Neural cell (in vitro differentiated cells): ENCODE results near the gene MGLL. TPM values are rescaled to one million over a fixed set of nuclear protein-coding genes. Genes with fewer than 3 reads are reported as not detected.

ENCODE experiments used
- H2AFZ ChIP-seq: fragments of 200-600, 300-800 bp; sonication (generic), shearing (Covaris generic); 2 replicates; pipeline ENCODE4 v1.6.0; 2014; ENCODE audit warnings: low read depth, mild to moderate bottlenecking, antibody characterized with exemption, low read length, moderate library complexity
- H3F3A ChIP-seq: fragments of 200-600 bp; shearing (Covaris generic); 2 replicates; pipeline ENCODE4 v1.6.1; 2016; ENCODE audit warnings: mild to moderate bottlenecking, moderate library complexity, mixed read lengths, antibody characterized with exemption, low read length; ENCODE audit not compliant: insufficient read depth, poor library complexity, severe bottlenecking
- H3K27ac ChIP-seq: fragments of 200-600, 300-800 bp; sonication (generic), shearing (Covaris generic); 2 replicates; pipeline ENCODE4 v1.5.1; 2014; ENCODE audit warnings: mild to moderate bottlenecking, low read length, moderate library complexity
- H3K27me3 ChIP-seq: fragments of 300-800, 200-600 bp; sonication (generic), shearing (Covaris generic); 2 replicates; pipeline ENCODE4 v1.6.0; 2014; ENCODE audit warnings: mild to moderate bottlenecking, low read depth, low read length, moderate library complexity; ENCODE audit not compliant: insufficient read depth
- H3K36me3 ChIP-seq: fragments of 300-800, 200-600 bp; sonication (generic), shearing (Covaris generic); 2 replicates; pipeline ENCODE4 v1.5.1; 2014; ENCODE audit warnings: mild to moderate bottlenecking, antibody characterized with exemption, low read length, moderate library complexity; ENCODE audit not compliant: insufficient read depth
- H3K4me2 ChIP-seq: fragments of 300-800, 200-600 bp; sonication (generic), shearing (Covaris generic); 2 replicates; pipeline ENCODE4 v1.6.0; 2014; ENCODE audit warnings: mild to moderate bottlenecking, low read length
- H3K4me3 ChIP-seq: fragments of 300-800, 200-600 bp; sonication (generic), shearing (Covaris generic); 2 replicates; pipeline ENCODE4 v1.5.1; 2014; ENCODE audit warnings: mild to moderate bottlenecking, low read length, moderate library complexity
- H3K79me2 ChIP-seq: fragments of 200-600 bp; shearing (Covaris generic); replicated peaks from 2 replicates; pipeline ENCODE4 v1.6.0; 2014; ENCODE audit warnings: mild to moderate bottlenecking, low read length, moderate library complexity; ENCODE audit not compliant: insufficient read depth
- H3K9ac ChIP-seq: fragments of 300-800, 200-600 bp; sonication (generic), shearing (Covaris generic); 2 replicates; pipeline ENCODE4 v1.6.1; 2016; ENCODE audit warnings: mild to moderate bottlenecking, low read length, mixed read lengths
- H3K9me2 ChIP-seq: fragments of 200-600 bp; shearing (Covaris generic); 2 replicates; pipeline ENCODE4 v1.6.1; 2016; ENCODE audit warnings: mild to moderate bottlenecking, low read length, mixed read lengths; ENCODE audit not compliant: insufficient read depth
- H3K9me3 ChIP-seq: fragments of 200-600, 300-800 bp; sonication (generic), shearing (Covaris generic); 2 replicates; pipeline ENCODE4 v1.6.1; 2016; ENCODE audit warnings: mild to moderate bottlenecking, mixed run types, low read length, moderate library complexity, mixed read lengths
- H4K20me1 ChIP-seq: fragments of 200-600 bp; shearing (Covaris generic); 2 replicates; pipeline ENCODE4 v1.6.1; 2016; ENCODE audit warnings: mild to moderate bottlenecking, mixed run types; ENCODE audit not compliant: insufficient read depth
- CTCF ChIP-seq: fragments of 450-650 bp; IDR thresholded peaks from 2 replicates; pipeline ENCODE4 v1.5.1; 2014; ENCODE audit warnings: antibody characterized with exemption, mild to moderate bottlenecking, moderate library complexity; ENCODE audit not compliant: poor library complexity, severe bottlenecking
- EP300 ChIP-seq: fragments of 450-650 bp; conservative IDR thresholded peaks from 2 replicates; pipeline ENCODE4 v1.6.1; 2014; ENCODE audit warnings: antibody characterized with exemption, mild to moderate bottlenecking, moderate library complexity; ENCODE audit not compliant: poor library complexity, severe bottlenecking
- EZH2 ChIP-seq: fragments of 200-600, 300-800 bp; shearing (Covaris generic), sonication (generic); IDR thresholded peaks from 2 replicates; pipeline ENCODE4 v1.6.1; 2014; ENCODE audit warnings: antibody characterized with exemption, low read length, borderline replicate concordance, mild to moderate bottlenecking; ENCODE audit not compliant: insufficient read depth, poor library complexity, severe bottlenecking
- MXI1 ChIP-seq: fragments of 450-650 bp; conservative IDR thresholded peaks from 2 replicates; pipeline ENCODE4 v1.6.1; 2014; ENCODE audit warnings: antibody characterized with exemption, mild to moderate bottlenecking; ENCODE audit not compliant: poor library complexity, severe bottlenecking
- POLR2AphosphoS5 ChIP-seq: IDR thresholded peaks from 2 replicates; pipeline ENCODE4 v1.6.1; 2012
- RAD21 ChIP-seq: fragments of 450-650 bp; conservative IDR thresholded peaks from 2 replicates; pipeline ENCODE4 v1.6.1; 2014; ENCODE audit warnings: antibody characterized with exemption, mild to moderate bottlenecking, moderate library complexity
- SMC3 ChIP-seq: fragments of 450-650 bp; conservative IDR thresholded peaks from 2 replicates; pipeline ENCODE4 v1.6.1; 2014; ENCODE audit warnings: antibody characterized with exemption, mild to moderate bottlenecking, moderate library complexity; ENCODE audit not compliant: poor library complexity
- TAF1 ChIP-seq: IDR thresholded peaks from 2 replicates; pipeline ENCODE4 v1.6.1; 2012; ENCODE audit warnings: low read depth
- polyA plus RNA-seq: library from polyadenylated mRNA; depleted of rRNA; stranded (reverse); fragments of >200 nt; gene quantifications from 2 replicates; pipeline ENCODE4 v1.2.3, GENCODE V29; 2014
- TF ChIP-seq, protein P1 (sequence below): IDR thresholded peaks from 2 replicates; pipeline ENCODE4 v1.6.1; 2012; ENCODE audit warnings: borderline replicate concordance

The MGLL gene
- polyA plus RNA-seq, 1 donor from 2014 or later, result 2.0 TPM

- H3K27ac ChIP-seq, result no peak overlapping the region
- H4K20me1 ChIP-seq, result no peaks in the 10 kb centered on the region
- H3K4me3 ChIP-seq, result no peak overlapping the region
- H3K9ac ChIP-seq, result no peak overlapping the region
- H3F3A ChIP-seq, result no peaks in the 10 kb centered on the region
- H3K79me2 ChIP-seq, result no peaks in the 10 kb centered on the region
- no peaks in the 10 kb centered on the region for H3K9me2 ChIP-seq
- H3K4me2 ChIP-seq, result no peak overlapping the region
- H3K27me3 ChIP-seq, result no peaks in the 10 kb centered on the region
- H2AFZ ChIP-seq, result no peak overlapping the region
- no peaks in the 10 kb centered on the region for H3K36me3 ChIP-seq
- TF ChIP-seq TAF1 (no peak), EZH2 (no peak), SMC3 (no peak), EP300 (no peak), POLR2AphosphoS5 (no peak), RAD21 (no peak), CTCF (no peak), MXI1 (no peak)
- TF ChIP-seq, protein P1, sequence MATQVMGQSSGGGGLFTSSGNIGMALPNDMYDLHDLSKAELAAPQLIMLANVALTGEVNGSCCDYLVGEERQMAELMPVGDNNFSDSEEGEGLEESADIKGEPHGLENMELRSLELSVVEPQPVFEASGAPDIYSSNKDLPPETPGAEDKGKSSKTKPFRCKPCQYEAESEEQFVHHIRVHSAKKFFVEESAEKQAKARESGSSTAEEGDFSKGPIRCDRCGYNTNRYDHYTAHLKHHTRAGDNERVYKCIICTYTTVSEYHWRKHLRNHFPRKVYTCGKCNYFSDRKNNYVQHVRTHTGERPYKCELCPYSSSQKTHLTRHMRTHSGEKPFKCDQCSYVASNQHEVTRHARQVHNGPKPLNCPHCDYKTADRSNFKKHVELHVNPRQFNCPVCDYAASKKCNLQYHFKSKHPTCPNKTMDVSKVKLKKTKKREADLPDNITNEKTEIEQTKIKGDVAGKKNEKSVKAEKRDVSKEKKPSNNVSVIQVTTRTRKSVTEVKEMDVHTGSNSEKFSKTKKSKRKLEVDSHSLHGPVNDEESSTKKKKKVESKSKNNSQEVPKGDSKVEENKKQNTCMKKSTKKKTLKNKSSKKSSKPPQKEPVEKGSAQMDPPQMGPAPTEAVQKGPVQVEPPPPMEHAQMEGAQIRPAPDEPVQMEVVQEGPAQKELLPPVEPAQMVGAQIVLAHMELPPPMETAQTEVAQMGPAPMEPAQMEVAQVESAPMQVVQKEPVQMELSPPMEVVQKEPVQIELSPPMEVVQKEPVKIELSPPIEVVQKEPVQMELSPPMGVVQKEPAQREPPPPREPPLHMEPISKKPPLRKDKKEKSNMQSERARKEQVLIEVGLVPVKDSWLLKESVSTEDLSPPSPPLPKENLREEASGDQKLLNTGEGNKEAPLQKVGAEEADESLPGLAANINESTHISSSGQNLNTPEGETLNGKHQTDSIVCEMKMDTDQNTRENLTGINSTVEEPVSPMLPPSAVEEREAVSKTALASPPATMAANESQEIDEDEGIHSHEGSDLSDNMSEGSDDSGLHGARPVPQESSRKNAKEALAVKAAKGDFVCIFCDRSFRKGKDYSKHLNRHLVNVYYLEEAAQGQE, result no peak
- H3K9me3 ChIP-seq, result peaks cover 16% of the 10 kb centered on the region
These were observed 52.8 kb downstream of the MGLL start for GRCh38 chr3:127769284-127770081.

GRCh38 chr3:127768346-127769008 is 53.8 kb downstream of the MGLL start:
- Histone ChIP-seq H3F3A (no peaks in the 10 kb centered on the region), H4K20me1 (no peaks in the 10 kb centered on the region), H3K27me3 (no peaks in the 10 kb centered on the region), H3K79me2 (no peaks in the 10 kb centered on the region), H3K4me3 (no peak overlapping the region), H3K9ac (no peak overlapping the region), H3K27ac (no peak overlapping the region), H3K9me2 (no peaks in the 10 kb centered on the region), H3K36me3 (no peaks in the 10 kb centered on the region), H2AFZ (no peak overlapping the region), H3K9me3 (peaks cover 16% of the 10 kb centered on the region), H3K4me2 (no peak overlapping the region)
- TF ChIP-seq TAF1, result no peak
- TF ChIP-seq, protein P1, result no peak
- no peak for TF ChIP-seq CTCF
- no peak for TF ChIP-seq EZH2
- no peak for TF ChIP-seq POLR2AphosphoS5
- no peak for TF ChIP-seq MXI1
- TF ChIP-seq EP300, result no peak
- TF ChIP-seq SMC3, result no peak
- TF ChIP-seq RAD21, result no peak
